A549 (cell line): ENCODE measurements around the gene PRKCE.

Source experiments
- CTCF ChIP-seq: fragments of >200 bp; sonication (Bioruptor Twin); formaldehyde crosslinking; IDR thresholded peaks from 3 replicates; pipeline ENCODE4 v1.5.1; 2016
- POLR2A ChIP-seq: IDR thresholded peaks from 2 replicates; pipeline ENCODE4 v1.6.1; 2012; ENCODE audit warnings: mild to moderate bottlenecking, low read length
- RAD21 ChIP-seq, 2 experiments: fragments of >200 bp in 1 of 2; sonication (Bioruptor Twin) in 1 of 2; formaldehyde crosslinking in 1 of 2; IDR thresholded peaks in 1 of 2; conservative IDR thresholded peaks in 1 of 2; 2 replicates in 1 of 2; 3 replicates in 1 of 2; pipeline ENCODE4 v1.6.1; 2012 to 2018; ENCODE audit warnings: inconsistent platforms in 1 of 2

- no peak for TF ChIP-seq RAD21 (conservative IDR thresholded peaks at IDR 0.05 in 1 of 2, IDR thresholded peaks at IDR 0.05 in 1 of 2)
- TF ChIP-seq CTCF: no peak
- no peak for TF ChIP-seq POLR2A
Observed at GRCh38 chr2:45852450-45853150, 201.1 kb downstream of the PRKCE start.
